HepG2 (cell line): ENCODE data around the gene PRKAG3. TPM values are rescaled to one million over a fixed set of nuclear protein-coding genes. Genes with fewer than 3 reads are reported as not detected.
A peak's percentile ranks its signal among the peaks of the same experiment; 100 is the strongest.

Source experiments
- ATAC-seq: fragments of 200-7000 bp; cut with Tn5 transposase; 3 replicates; pipeline ENCODE4 v1.9.1; 2020; ENCODE audit warnings: mild to moderate bottlenecking, moderate library complexity
- BruUV-seq: library from RNA; stranded (reverse); fragments of 400-500 nt; replicated peaks from 2 replicates; lab custom pipeline; 2021; lab: Mats Ljungman, UMichigan
- CTCF ChIA-PET: fragments of 300-600 bp; formaldehyde crosslinking; extraction: SDS; loops from one replicate; lab custom pipeline; 2021; ENCODE audit warnings: low total read pairs, inconsistent platforms, low intra/inter-chr PET ratio; lab: Yijun Ruan, JAX
- POLR2A ChIA-PET: fragments of 350-600 bp; sonication (Branson Sonifier 250); formaldehyde crosslinking; loops from one replicate; lab custom pipeline; 2020; ENCODE audit warnings: antibody characterized with exemption, inconsistent platforms; lab: Yijun Ruan, JAX
- DNase-seq: peaks from one replicate; pipeline ENCODE4 v3.0.0-alpha.2; 2015; ENCODE audit warnings: low spot score
- FAIRE-seq: peaks from 3 replicates; lab custom pipeline; 2011; peaks lifted over from hg19 to GRCh38; lab: Jason Lieb, UNC
- H2AFZ ChIP-seq: one replicate; pipeline ENCODE4 v1.6.1; 2011; ENCODE audit warnings: low read length, inconsistent platforms
- H3K27ac ChIP-seq: fragments of 300-600 bp; 3 replicates; pipeline ENCODE4 v1.8.0; 2011; ENCODE audit warnings: mixed run types, mild to moderate bottlenecking, mixed read lengths, low read length, inconsistent platforms; ENCODE audit not compliant: insufficient read depth; ENCODE audit errors: extremely low read length
- H3K27me3 ChIP-seq, 2 experiments: fragments of 200-600 bp in 1 of 2; 2 replicates in 1 of 2; 3 replicates in 1 of 2; pipeline versions ENCODE4 v1.6.0 to v1.8.0; 2011; ENCODE audit warnings: low read length in 2 of 2, mild to moderate bottlenecking in 2 of 2, moderate library complexity in 2 of 2, inconsistent platforms in 1 of 2; ENCODE audit not compliant: insufficient read depth in 2 of 2, control insufficient read depth in 1 of 2
- H3K36me3 ChIP-seq, 2 experiments: fragments of 200-600 bp in 1 of 2; replicated peaks in 1 of 2; 2 replicates in 1 of 2; 3 replicates in 1 of 2; pipeline versions ENCODE4 v1.5.1 to v1.8.0; 2011; ENCODE audit warnings: low read length in 2 of 2, inconsistent platforms in 1 of 2; ENCODE audit not compliant: insufficient read depth in 2 of 2, control insufficient read depth in 1 of 2
- H3K4me1 ChIP-seq: 2 replicates; pipeline ENCODE4 v1.5.1; 2012; ENCODE audit warnings: low read length, inconsistent platforms; ENCODE audit not compliant: insufficient read depth
- H3K4me2 ChIP-seq: 2 replicates; pipeline ENCODE4 v1.6.0; 2011; ENCODE audit warnings: low read depth, low read length, inconsistent platforms
- H3K4me3 ChIP-seq, 3 experiments: fragments of 200-600 bp in 1 of 3; sonication (generic), shearing (Covaris generic) in 1 of 3; replicated peaks in 1 of 3; 2 replicates each; pipeline ENCODE4 v1.5.1; 2011 to 2016; ENCODE audit warnings: low read length in 3 of 3, inconsistent platforms in 2 of 3, low read depth in 2 of 3, mild to moderate bottlenecking in 2 of 3, control low read depth in 1 of 3, mixed read lengths in 1 of 3; ENCODE audit not compliant: insufficient read depth in 1 of 3
- H3K79me2 ChIP-seq: one replicate; pipeline ENCODE4 v1.6.1; 2011; ENCODE audit warnings: low read length, inconsistent platforms; ENCODE audit not compliant: insufficient read depth
- H3K9ac ChIP-seq: 2 replicates; pipeline ENCODE4 v1.6.0; 2011; ENCODE audit warnings: mild to moderate bottlenecking, low read depth, low read length, inconsistent platforms; ENCODE audit not compliant: insufficient read depth
- H3K9me3 ChIP-seq: 2 replicates; pipeline ENCODE4 v1.5.1; 2012; ENCODE audit warnings: mild to moderate bottlenecking, low read length
- H4K20me1 ChIP-seq: 2 replicates; pipeline ENCODE4 v1.6.0; 2011; ENCODE audit warnings: inconsistent platforms, mild to moderate bottlenecking, low read length, moderate library complexity; ENCODE audit not compliant: insufficient read depth
- TBL1XR1 ChIP-seq: fragments of 150-350 bp; IDR thresholded peaks from 2 replicates; pipeline ENCODE4 v1.6.1; 2014; ENCODE audit warnings: borderline replicate concordance, low read length; ENCODE audit not compliant: partially characterized antibody
- ZNF264 ChIP-seq: sonication (generic); formaldehyde crosslinking; IDR thresholded peaks from 2 replicates; pipeline ENCODE4 v1.4.0; 2020; ENCODE audit warnings: missing genetic modification reagents
- WGBS: methylation state at CpG from one replicate; pipeline ENCODE4 v1.1.6; 2017; ENCODE audit warnings: low lambda C conversion rate; 5-methylcytosine and 5-hydroxymethylcytosine counted together
- in situ Hi-C: cut with HindIII; loops from 2 replicates; pipeline ENCODE4 v1.10.0; 2017; ENCODE audit warnings: low pct_unique_long_range_greater_than_20kb; ENCODE audit not compliant: extremely low pct_ligation_motif_present
- intact Hi-C: fragments of 100-400 bp; cut with micrococcal nuclease; formaldehyde crosslinking; loops from one replicate; pipeline ENCODE4 v1.10.0; 2022; ENCODE audit not compliant: unreplicated experiment
- polyA plus RNA-seq, 8 experiments: library from polyadenylated mRNA; depleted of rRNA in 3 of 8; stranded (reverse) in 7 of 8; unstranded in 1 of 8; fragments of >200 nt; fragmentation: Illumina TruSeq in 4 of 8; extraction: Trizol in 4 of 8; gene quantifications; 2 replicates each; pipeline versions ENCODE4 v1.2.1 to v1.2.3, GENCODE V29; 2011 to 2016; ENCODE audit warnings: low read depth in 4 of 8, missing spikeins in 1 of 8, mixed read lengths in 1 of 8; ENCODE audit not compliant: insufficient read depth in 1 of 8
- total RNA-seq, 5 experiments: library from RNA; depleted of rRNA; stranded (reverse); fragments of >200 nt; fragmentation: Illumina TruSeq; extraction: Trizol; gene quantifications; 2 replicates each; pipeline ENCODE4 v1.2.3, GENCODE V29; 2016; ENCODE audit warnings: low read depth in 1 of 5
- TF ChIP-seq, protein P1 (sequence below): sonication (generic); formaldehyde crosslinking; IDR thresholded peaks from 2 replicates; pipeline ENCODE4 v1.4.0; 2020; ENCODE audit warnings: mild to moderate bottlenecking, missing genetic modification reagents
- TF ChIP-seq, protein P2 (sequence below): sonication (generic); formaldehyde crosslinking; IDR thresholded peaks from 2 replicates; pipeline ENCODE4 v1.5.1; 2020; ENCODE audit warnings: mild to moderate bottlenecking, missing genetic modification reagents

PRKAG3 gene
- total and polyA plus RNA-seq, 2 of the 13 experiments (the other 11 are each of a cell fraction or from before 2014, with no cell fraction given): not detected

GRCh38 chr2:218804817-218805216 is 26.8 kb downstream of the PRKAG3 start:
- H3K36me3 ChIP-seq: peaks cover 11 to 18% of the 10 kb centered on the region in 2 experiments; a peak in 4 of 5 replicates
- no peak for TF ChIP-seq TBL1XR1
- TF ChIP-seq, protein P1, sequence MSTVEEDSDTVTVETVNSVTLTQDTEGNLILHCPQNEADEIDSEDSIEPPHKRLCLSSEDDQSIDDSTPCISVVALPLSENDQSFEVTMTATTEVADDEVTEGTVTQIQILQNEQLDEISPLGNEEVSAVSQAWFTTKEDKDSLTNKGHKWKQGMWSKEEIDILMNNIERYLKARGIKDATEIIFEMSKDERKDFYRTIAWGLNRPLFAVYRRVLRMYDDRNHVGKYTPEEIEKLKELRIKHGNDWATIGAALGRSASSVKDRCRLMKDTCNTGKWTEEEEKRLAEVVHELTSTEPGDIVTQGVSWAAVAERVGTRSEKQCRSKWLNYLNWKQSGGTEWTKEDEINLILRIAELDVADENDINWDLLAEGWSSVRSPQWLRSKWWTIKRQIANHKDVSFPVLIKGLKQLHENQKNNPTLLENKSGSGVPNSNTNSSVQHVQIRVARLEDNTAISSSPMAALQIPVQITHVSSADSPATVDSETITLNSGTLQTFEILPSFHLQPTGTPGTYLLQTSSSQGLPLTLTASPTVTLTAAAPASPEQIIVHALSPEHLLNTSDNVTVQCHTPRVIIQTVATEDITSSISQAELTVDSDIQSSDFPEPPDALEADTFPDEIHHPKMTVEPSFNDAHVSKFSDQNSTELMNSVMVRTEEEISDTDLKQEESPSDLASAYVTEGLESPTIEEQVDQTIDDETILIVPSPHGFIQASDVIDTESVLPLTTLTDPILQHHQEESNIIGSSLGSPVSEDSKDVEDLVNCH (CRISPR knock-in tag): no peak
- TF ChIP-seq, protein P2, sequence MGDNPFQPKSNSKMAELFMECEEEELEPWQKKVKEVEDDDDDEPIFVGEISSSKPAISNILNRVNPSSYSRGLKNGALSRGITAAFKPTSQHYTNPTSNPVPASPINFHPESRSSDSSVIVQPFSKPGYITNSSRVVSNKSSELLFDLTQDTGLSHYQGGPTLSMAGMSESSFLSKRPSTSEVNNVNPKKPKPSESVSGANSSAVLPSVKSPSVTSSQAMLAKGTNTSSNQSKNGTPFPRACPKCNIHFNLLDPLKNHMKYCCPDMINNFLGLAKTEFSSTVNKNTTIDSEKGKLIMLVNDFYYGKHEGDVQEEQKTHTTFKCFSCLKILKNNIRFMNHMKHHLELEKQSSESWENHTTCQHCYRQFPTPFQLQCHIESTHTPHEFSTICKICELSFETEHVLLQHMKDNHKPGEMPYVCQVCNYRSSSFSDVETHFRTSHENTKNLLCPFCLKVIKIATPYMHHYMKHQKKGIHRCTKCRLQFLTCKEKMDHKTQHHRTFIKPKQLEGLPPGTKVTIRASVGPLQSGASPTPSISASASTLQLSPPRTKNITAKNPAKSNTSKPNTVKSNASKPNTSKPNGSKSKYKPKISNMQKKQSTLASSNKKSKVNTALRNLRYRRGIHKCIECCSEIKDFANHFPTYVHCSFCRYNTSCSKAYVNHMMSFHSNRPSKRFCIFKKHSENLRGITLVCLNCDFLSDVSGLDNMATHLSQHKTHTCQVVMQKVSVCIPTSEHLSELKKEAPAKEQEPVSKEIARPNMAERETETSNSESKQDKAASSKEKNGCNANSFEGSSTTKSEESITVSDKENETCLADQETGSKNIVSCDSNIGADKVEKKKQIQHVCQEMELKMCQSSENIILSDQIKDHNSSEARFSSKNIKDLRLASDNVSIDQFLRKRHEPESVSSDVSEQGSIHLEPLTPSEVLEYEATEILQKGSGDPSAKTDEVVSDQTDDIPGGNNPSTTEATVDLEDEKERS (CRISPR knock-in tag): peak; percentile 5; the same call in 1 of the 2 replicates
- peak; percentile 100 for TF ChIP-seq ZNF264
- H2AFZ ChIP-seq: no peak overlapping the region
- in situ Hi-C loops (no loop called here), intact Hi-C loops (loop anchor here (1.0 to 5.0 kb wide), 2 partner anchors 14 to 73 kb away; no protein-coding TSS in a partner anchor)
- no TSS peak for BruUV-seq
- H3K27ac ChIP-seq: peak overlapping the region; percentile 54
- DNase-seq (no peak), FAIRE-seq (no peak), ATAC-seq (no peak)
- peaks cover 57% of the 10 kb centered on the region for H3K79me2 ChIP-seq
- H4K20me1 ChIP-seq: peaks cover 3% of the 10 kb centered on the region; the same call in 1 of the 2 replicates
- H3K4me3 ChIP-seq: no peak overlapping the region
- H3K9me3 ChIP-seq: peaks cover 9% of the 10 kb centered on the region
- H3K4me1 ChIP-seq: peaks cover 32% of the 10 kb centered on the region
- 90% methylated on average over 1 of the region's 1 CpG for WGBS
- ChIA-PET CTCF (no interaction called here), POLR2A (interaction anchor here (1.5 to 1.8 kb wide), 2 partner anchors 19 to 22 kb away, joined by 3 to 13 read pairs; partner anchors contain the start of gene CYP27A1)
- no peak overlapping the region for H3K9ac ChIP-seq
- no peak overlapping the region for H3K4me2 ChIP-seq
- H3K27me3 ChIP-seq: no peaks in the 10 kb centered on the region
